Naive thymus-derived CD8-positive, alpha-beta T cell (primary cell): ENCODE data around the gene LAD1. TPM values are rescaled to one million over a fixed set of nuclear protein-coding genes. Genes with fewer than 3 reads are reported as not detected.

Source experiments
- polyA plus RNA-seq, 3 donors: library from polyadenylated mRNA; unstranded; fragments of 300-500 nt; fragmentation: Illumina TruSeq; gene quantifications; one replicate each; pipeline ENCODE4 v1.2.3, GENCODE V29; 2021
- total RNA-seq, 8 experiments: library from RNA in 2 of 8; stranded (reverse) in 2 of 8; gene quantifications; one replicate each; pipeline ENCODE4 v1.2.3 and lab custom pipeline; 2021 to 2026

Gene LAD1
- total and polyA plus RNA-seq, 5 experiments from 2014 or later, result not detected

Other genes with a start within 250 kb of the LAD1 start
- gene TMEM9, start 244.8 kb downstream of the LAD1 start, total RNA-seq, result 10 to 100 TPM; 23.7 to 26.9 TPM
- gene TMEM9, start 244.8 kb downstream of the LAD1 start, polyA plus RNA-seq, result 10 to 100 TPM; 30.6 to 43.2 (median 40.9) TPM
- gene IGFN1, start 208.5 kb downstream of the LAD1 start, total RNA-seq, result not detected
- gene IGFN1, start 208.5 kb downstream of the LAD1 start, polyA plus RNA-seq, result not detected
- not detected for gene PKP1, start 115.8 kb downstream of the LAD1 start, total RNA-seq
- gene PKP1, start 115.8 kb downstream of the LAD1 start, polyA plus RNA-seq, result not detected
- gene TNNT2, start 21.6 kb downstream of the LAD1 start, total RNA-seq, result not detected
- gene TNNT2, start 21.6 kb downstream of the LAD1 start, polyA plus RNA-seq, result not detected
- gene TNNI1, start 22.4 kb upstream of the LAD1 start, total RNA-seq, result not detected
- gene TNNI1, start 22.4 kb upstream of the LAD1 start, polyA plus RNA-seq, result not detected
- gene PHLDA3, start 69.9 kb upstream of the LAD1 start, total RNA-seq, result under 1 TPM; 0.55 to 0.60 TPM
- not detected for gene PHLDA3, start 69.9 kb upstream of the LAD1 start, polyA plus RNA-seq
- gene CSRP1, start 107.8 kb upstream of the LAD1 start, total RNA-seq, result 10 to 100 TPM; 21.8 to 22.4 TPM
- 10 to 100 TPM; 43.3 to 48.2 (median 46.1) TPM for gene CSRP1, start 107.8 kb upstream of the LAD1 start, polyA plus RNA-seq
- gene NAV1, start 139.8 kb upstream of the LAD1 start, total RNA-seq, result 1 to 10 TPM; 2.1 to 3.0 TPM
- 1 to 10 TPM in 1 of 3 donors, under 1 TPM in 2; 0.10 to 1.9 (median 0.41) TPM for gene NAV1, start 139.8 kb upstream of the LAD1 start, polyA plus RNA-seq